ENCODE data around the gene EXOC3L2. TPM values are rescaled to one million over a fixed set of nuclear protein-coding genes. Genes with fewer than 3 reads are reported as not detected.

The EXOC3L2 gene
- total and polyA plus RNA-seq, 9 donors: 0.63 to 3.2 (median 1.2) TPM; not detected in 1

- intact Hi-C loops (cut with DNase I): no loop called here
- H3K9me3 ChIP-seq: no peaks in the 10 kb centered on the region
- 85 to 93% (median 90%) methylated on average over 5 to 10 of the region's 10 CpGs for WGBS, 3 donors
- no peak overlapping the region for H3K27ac ChIP-seq
- H3K4me3 ChIP-seq: no peak overlapping the region
- TF ChIP-seq CTCF (IDR thresholded peaks at IDR 0.05) (no peak), EP300 (IDR thresholded peaks at IDR 0.05) (no peak)
- H3K36me3 ChIP-seq: no peaks in the 10 kb centered on the region
- no peak for DNase-seq
- H3K27me3 ChIP-seq: no peaks in the 10 kb centered on the region
- H3K4me1 ChIP-seq (ENCODE audit: insufficient read depth): no peaks in the 10 kb centered on the region
Observed at GRCh38 chr19:45169602-45170001, 75.6 kb downstream of the EXOC3L2 start.

GRCh38 chr19:45168767-45169351, 76.3 kb downstream of the EXOC3L2 start:
- intact Hi-C loops (cut with DNase I): no loop called here
- Histone ChIP-seq H3K4me3 (no peak overlapping the region), H3K9me3 (no peaks in the 10 kb centered on the region), H3K4me1 (ENCODE audit: insufficient read depth) (no peaks in the 10 kb centered on the region), H3K36me3 (no peaks in the 10 kb centered on the region), H3K27ac (no peak overlapping the region), H3K27me3 (no peaks in the 10 kb centered on the region)
- no peak for TF ChIP-seq CTCF (IDR thresholded peaks at IDR 0.05)
- TF ChIP-seq EP300 (IDR thresholded peaks at IDR 0.05): no peak
- no peak for TF ChIP-seq POLR2A (IDR thresholded peaks at IDR 0.05)
- WGBS, 3 donors: 86 to 92% (median 90%) methylated on average over 16 of the region's 16 CpGs
- DNase-seq: peak in 1 of 5 donors; percentile 37

GRCh38 chr19:45166723-45167252, 78.4 kb downstream of the EXOC3L2 start:
- Histone ChIP-seq H3K4me1 (ENCODE audit: insufficient read depth) (no peaks in the 10 kb centered on the region), H3K36me3 (no peaks in the 10 kb centered on the region), H3K9me3 (no peaks in the 10 kb centered on the region), H3K4me3 (no peak overlapping the region), H3K27ac (no peak overlapping the region), H3K27me3 (no peaks in the 10 kb centered on the region)
- no peak for DNase-seq
- 58 to 66% (median 58%) methylated on average over 14 of the region's 14 CpGs for WGBS, 3 donors
- intact Hi-C loops (cut with DNase I): no loop called here
- no peak for TF ChIP-seq EP300 (IDR thresholded peaks at IDR 0.05)
- no peak for TF ChIP-seq POLR2A (IDR thresholded peaks at IDR 0.05)
- TF ChIP-seq CTCF (IDR thresholded peaks at IDR 0.05): no peak

- Histone ChIP-seq H3K4me1 (ENCODE audit: insufficient read depth) (no peaks in the 10 kb centered on the region), H3K9me3 (no peaks in the 10 kb centered on the region), H3K27ac (no peak overlapping the region), H3K36me3 (no peaks in the 10 kb centered on the region), H3K4me3 (no peak overlapping the region), H3K27me3 (no peaks in the 10 kb centered on the region)
- WGBS, 3 donors: 11 to 31% (median 28%) methylated on average over 15 to 27 of the region's 27 CpGs
- intact Hi-C loops (cut with DNase I): no loop called here
- TF ChIP-seq POLR2A (IDR thresholded peaks at IDR 0.05) (no peak), EP300 (IDR thresholded peaks at IDR 0.05) (no peak), CTCF (IDR thresholded peaks at IDR 0.05) (no peak)
- DNase-seq: peak; percentile 41 to 72 (median 60)
Observed at GRCh38 chr19:45164577-45165335, 80.5 kb downstream of the EXOC3L2 start.
